Measurements from ENCODE around the gene ATMIN.

Gene ATMIN

GRCh38 chr16:81067166-81067565, 31.5 kb downstream of the ATMIN start:
- DNase-seq (ENCODE audit: low read depth): no peak

- no peak for DNase-seq (ENCODE audit: low read depth)
Observed at GRCh38 chr16:81069063-81069462, 33.4 kb downstream of the ATMIN start.

GRCh38 chr16:81070979-81071378, 35.3 kb downstream of the ATMIN start:
- DNase-seq (ENCODE audit: low read depth): no peak

- DNase-seq (ENCODE audit: low read depth): no peak
Observed at GRCh38 chr16:81071805-81072204, 36.2 kb downstream of the ATMIN start.

- no peak for DNase-seq (ENCODE audit: low read depth)
Observed at GRCh38 chr16:81073560-81074330, 38.1 kb downstream of the ATMIN start.

- DNase-seq (ENCODE audit: low read depth): peak; percentile 49
Observed at GRCh38 chr16:81076566-81077075, 41.0 kb downstream of the ATMIN start.

GRCh38 chr16:81077076-81077940, 41.7 kb downstream of the ATMIN start, which contains the start of gene C16orf46:
C16orf46 (minus strand) TSS chr16:81077238; CDS start chr16:81063955, 13,283 bp downstream.
- peak; percentile 57 for DNase-seq (ENCODE audit: low read depth)

- DNase-seq (ENCODE audit: low read depth): no peak
Observed at GRCh38 chr16:81080233-81080632, 44.6 kb downstream of the ATMIN start.

GRCh38 chr16:81081014-81081413, 45.4 kb downstream of the ATMIN start:
- no peak for DNase-seq (ENCODE audit: low read depth)

GRCh38 chr16:81088836-81089235, 53.2 kb downstream of the ATMIN start:
- no peak for DNase-seq (ENCODE audit: low read depth)

- no peak for DNase-seq (ENCODE audit: low read depth)
Observed at GRCh38 chr16:81094771-81095251, 59.2 kb downstream of the ATMIN start.

GRCh38 chr16:81095653-81095952, 60.0 kb downstream of the ATMIN start:
- no peak for DNase-seq (ENCODE audit: low read depth)

- peak; percentile 62 for DNase-seq (ENCODE audit: low read depth)
Observed at GRCh38 chr16:81095953-81096714, 60.5 kb downstream of the ATMIN start, which contains the start of gene GCSH. GCSH (minus strand) TSS chr16:81096395; CDS start chr16:81096278, 117 bp downstream.

GRCh38 chr16:81096715-81097208, 61.1 kb downstream of the ATMIN start:
- no peak for DNase-seq (ENCODE audit: low read depth)
